Neutrophil (primary cell): ENCODE data around the gene MYOCD.

Experiments used
- H3K27ac ChIP-seq: fragments of 200-600 bp; sonication (generic); 2 replicates; pipeline ENCODE4 v1.5.1; 2016; ENCODE audit warnings: mild to moderate bottlenecking, moderate library complexity
- H3K27me3 ChIP-seq: fragments of 200-600 bp; sonication (generic); 2 replicates; pipeline ENCODE4 v1.6.0; 2016; ENCODE audit warnings: mild to moderate bottlenecking
- H3K36me3 ChIP-seq: fragments of 200-600 bp; sonication (generic); 2 replicates; pipeline ENCODE4 v1.5.1; 2017
- H3K4me1 ChIP-seq, 2 experiments: fragments of 200-600 bp in 1 of 2; sonication (generic) in 1 of 2; 1 replicate in 1 of 2; 2 replicates in 1 of 2; pipeline versions ENCODE4 v1.5.1 to v1.6.1; 2013 to 2016; ENCODE audit warnings: low read depth in 1 of 2, low read length in 1 of 2, mild to moderate bottlenecking in 1 of 2, moderate library complexity in 1 of 2; ENCODE audit not compliant: control insufficient read depth in 1 of 2, insufficient read depth in 1 of 2
- H3K4me3 ChIP-seq, 2 experiments: fragments of 200-600 bp in 1 of 2; sonication (generic) in 1 of 2; 1 replicate in 1 of 2; 2 replicates in 1 of 2; pipeline ENCODE4 v1.5.1; 2013 to 2016; ENCODE audit warnings: low read depth in 1 of 2, low read length in 1 of 2, mild to moderate bottlenecking in 1 of 2, moderate library complexity in 1 of 2
- H3K9me3 ChIP-seq: fragments of 200-600 bp; sonication (generic); 2 replicates; pipeline ENCODE4 v1.5.1; 2016
- CTCF ChIP-seq: fragments of 200-600 bp; sonication (generic); IDR thresholded peaks from 2 replicates; pipeline ENCODE4 v1.5.1; 2016; ENCODE audit warnings: antibody characterized with exemption

Gene MYOCD

GRCh38 chr17:12744786-12745185, 79.1 kb downstream of the MYOCD start:
- H3K27ac ChIP-seq, result no peak overlapping the region

GRCh38 chr17:12745486-12745885, 79.8 kb downstream of the MYOCD start:
- Histone ChIP-seq H3K4me3 (no peak overlapping the region), H3K27ac (no peak overlapping the region), H3K4me1 (no peaks in the 10 kb centered on the region), H3K36me3 (no peaks in the 10 kb centered on the region), H3K9me3 (no peaks in the 10 kb centered on the region), H3K27me3 (no peaks in the 10 kb centered on the region)
- no peak for TF ChIP-seq CTCF

More at GRCh38 chr17:12744786-12745185, 79.1 kb downstream of the MYOCD start:
- H3K36me3 ChIP-seq, result no peaks in the 10 kb centered on the region
- TF ChIP-seq CTCF, result no peak
- no peaks in the 10 kb centered on the region for H3K27me3 ChIP-seq
- H3K4me1 ChIP-seq, result no peaks in the 10 kb centered on the region
- H3K9me3 ChIP-seq, result no peaks in the 10 kb centered on the region
- H3K4me3 ChIP-seq, result no peak overlapping the region

- no peaks in the 10 kb centered on the region for H3K27me3 ChIP-seq
- H3K4me1 ChIP-seq, result no peaks in the 10 kb centered on the region
- no peak overlapping the region for H3K4me3 ChIP-seq
- no peak for TF ChIP-seq CTCF
- no peak overlapping the region for H3K27ac ChIP-seq
- no peaks in the 10 kb centered on the region for H3K36me3 ChIP-seq
- H3K9me3 ChIP-seq, result no peaks in the 10 kb centered on the region
Observed at GRCh38 chr17:12756786-12757185, 91.1 kb downstream of the MYOCD start.

GRCh38 chr17:12759090-12759489, 93.4 kb downstream of the MYOCD start:
- H3K4me3 ChIP-seq, result no peak overlapping the region
- no peaks in the 10 kb centered on the region for H3K27me3 ChIP-seq
- H3K4me1 ChIP-seq, result no peaks in the 10 kb centered on the region
- no peak overlapping the region for H3K27ac ChIP-seq
- no peaks in the 10 kb centered on the region for H3K36me3 ChIP-seq
- H3K9me3 ChIP-seq, result no peaks in the 10 kb centered on the region
- no peak for TF ChIP-seq CTCF

GRCh38 chr17:12765548-12765947, 99.9 kb downstream of the MYOCD start:
- no peak overlapping the region for H3K27ac ChIP-seq
- no peaks in the 10 kb centered on the region for H3K4me1 ChIP-seq
- H3K27me3 ChIP-seq, result no peaks in the 10 kb centered on the region
- no peak for TF ChIP-seq CTCF
- H3K9me3 ChIP-seq, result no peaks in the 10 kb centered on the region
- H3K36me3 ChIP-seq, result no peaks in the 10 kb centered on the region
- no peak overlapping the region for H3K4me3 ChIP-seq

GRCh38 chr17:12768255-12768654, 102.6 kb downstream of the MYOCD start:
- no peaks in the 10 kb centered on the region for H3K9me3 ChIP-seq
- no peaks in the 10 kb centered on the region for H3K36me3 ChIP-seq
- no peak overlapping the region for H3K4me3 ChIP-seq
- no peak for TF ChIP-seq CTCF
- H3K27me3 ChIP-seq, result no peaks in the 10 kb centered on the region
- H3K4me1 ChIP-seq, result no peaks in the 10 kb centered on the region
- H3K27ac ChIP-seq, result no peak overlapping the region
